Ishikawa (cell line): ENCODE measurements around the gene NCOA4.

Experiments used
- CEBPB ChIP-seq: IDR thresholded peaks from 2 replicates; pipeline ENCODE4 v1.6.1; 2012
- CREB1 ChIP-seq: IDR thresholded peaks from 2 replicates; pipeline ENCODE4 v1.6.1; 2012; ENCODE audit warnings: low read depth
- EGR1 ChIP-seq: IDR thresholded peaks from 2 replicates; pipeline ENCODE4 v1.6.1; 2012
- EP300 ChIP-seq: IDR thresholded peaks from 2 replicates; pipeline ENCODE4 v1.6.1; 2012; ENCODE audit warnings: borderline replicate concordance
- FOXM1 ChIP-seq: IDR thresholded peaks from 2 replicates; pipeline ENCODE4 v1.6.1; 2012; ENCODE audit warnings: low read depth, borderline replicate concordance
- NFIC ChIP-seq: IDR thresholded peaks from 2 replicates; pipeline ENCODE4 v1.6.1; 2012
- RAD21 ChIP-seq: IDR thresholded peaks from 2 replicates; pipeline ENCODE4 v1.6.1; 2012; ENCODE audit warnings: low read depth
- REST ChIP-seq: IDR thresholded peaks from 2 replicates; pipeline ENCODE4 v1.6.1; 2012; ENCODE audit warnings: low read depth, mild to moderate bottlenecking
- TAF1 ChIP-seq: IDR thresholded peaks from 2 replicates; pipeline ENCODE4 v1.6.1; 2012; ENCODE audit warnings: low read depth, mild to moderate bottlenecking
- TCF12 ChIP-seq: IDR thresholded peaks from 2 replicates; pipeline ENCODE4 v1.6.1; 2012; ENCODE audit warnings: low read depth
- TEAD4 ChIP-seq: IDR thresholded peaks from 2 replicates; pipeline ENCODE4 v1.6.1; 2012
- YY1 ChIP-seq: IDR thresholded peaks from 2 replicates; pipeline ENCODE4 v1.6.1; 2012; ENCODE audit warnings: low read depth
- ZBTB7A ChIP-seq: IDR thresholded peaks from 2 replicates; pipeline ENCODE4 v1.6.1; 2012; ENCODE audit warnings: low read depth
- TF ChIP-seq, protein P1 (sequence below): IDR thresholded peaks from 2 replicates; pipeline ENCODE4 v1.6.1; 2012
- TF ChIP-seq, protein P2 (sequence below): IDR thresholded peaks from 2 replicates; pipeline ENCODE4 v1.6.1; 2012

Gene NCOA4

DNA sequence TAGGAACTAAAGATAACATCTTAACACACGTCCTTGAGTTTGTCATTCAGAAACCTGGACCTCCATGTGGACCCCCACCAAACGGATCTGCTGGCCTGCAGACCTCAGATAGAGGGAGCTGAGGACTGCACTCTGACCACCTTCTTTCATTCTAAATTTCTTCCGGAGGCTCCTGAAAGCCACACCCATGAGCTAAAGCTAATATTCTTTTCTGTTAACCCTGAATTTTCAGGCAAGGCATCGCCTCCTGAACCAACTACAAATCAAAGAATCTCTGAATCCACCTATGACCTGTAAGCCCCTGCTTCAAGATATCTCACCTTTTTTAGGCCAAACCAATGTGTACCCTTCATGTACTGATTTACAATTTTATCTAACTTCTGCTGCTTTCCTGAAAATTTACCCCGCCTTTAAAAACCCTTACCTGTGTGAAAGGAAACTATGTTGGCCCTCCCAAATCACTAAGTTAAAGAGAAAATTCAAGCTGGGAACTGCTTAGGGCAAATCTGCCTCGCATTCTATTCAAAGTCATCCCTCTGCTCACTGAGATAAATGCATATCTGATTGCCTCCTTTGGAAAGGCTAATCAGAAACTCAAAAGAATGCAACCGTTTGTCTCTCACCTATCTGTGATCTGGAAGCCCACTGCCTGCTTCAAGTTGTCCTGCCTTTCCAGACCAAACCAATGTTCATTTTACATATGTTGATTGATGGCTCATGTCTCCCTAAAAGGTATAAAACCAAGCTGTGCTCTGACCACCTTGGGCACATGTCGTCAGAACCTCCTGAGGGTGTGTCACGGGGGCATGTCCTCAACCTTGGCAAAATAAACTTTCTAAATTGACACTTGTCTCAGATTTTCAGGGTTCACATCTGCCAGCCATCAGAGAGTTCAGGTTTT, 23.4 kb upstream of the NCOA4 start:
- TF ChIP-seq TEAD4 (no peak), NFIC (no peak), FOXM1 (no peak), EGR1 (no peak), YY1 (no peak), CEBPB (no peak), ZBTB7A (no peak), TAF1 (no peak), EP300 (no peak), CREB1 (no peak), REST (no peak)
- TF ChIP-seq, protein P1, sequence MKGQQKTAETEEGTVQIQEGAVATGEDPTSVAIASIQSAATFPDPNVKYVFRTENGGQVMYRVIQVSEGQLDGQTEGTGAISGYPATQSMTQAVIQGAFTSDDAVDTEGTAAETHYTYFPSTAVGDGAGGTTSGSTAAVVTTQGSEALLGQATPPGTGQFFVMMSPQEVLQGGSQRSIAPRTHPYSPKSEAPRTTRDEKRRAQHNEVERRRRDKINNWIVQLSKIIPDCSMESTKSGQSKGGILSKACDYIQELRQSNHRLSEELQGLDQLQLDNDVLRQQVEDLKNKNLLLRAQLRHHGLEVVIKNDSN = no peak
- TF ChIP-seq, protein P2, sequence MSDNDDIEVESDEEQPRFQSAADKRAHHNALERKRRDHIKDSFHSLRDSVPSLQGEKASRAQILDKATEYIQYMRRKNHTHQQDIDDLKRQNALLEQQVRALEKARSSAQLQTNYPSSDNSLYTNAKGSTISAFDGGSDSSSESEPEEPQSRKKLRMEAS = no peak

GRCh38 chr10:46052791-46053375, 22.5 kb upstream of the NCOA4 start:
- TF ChIP-seq EGR1 = no peak
- no peak for TF ChIP-seq REST
- no peak for TF ChIP-seq TEAD4
- no peak for TF ChIP-seq CEBPB
- TF ChIP-seq NFIC = no peak
- TF ChIP-seq ZBTB7A = no peak
- no peak for TF ChIP-seq TAF1
- no peak for TF ChIP-seq YY1
- TF ChIP-seq, protein P1 = no peak
- TF ChIP-seq FOXM1 = no peak
- TF ChIP-seq RAD21 = no peak
- no peak for TF ChIP-seq EP300
- TF ChIP-seq TCF12 = no peak
- TF ChIP-seq, protein P2 = no peak
- no peak for TF ChIP-seq CREB1

- TF ChIP-seq TAF1 = no peak
- TF ChIP-seq TEAD4 = no peak
- TF ChIP-seq FOXM1 = no peak
- TF ChIP-seq, protein P2 = no peak
- no peak for TF ChIP-seq YY1
- TF ChIP-seq TCF12 = no peak
- TF ChIP-seq CREB1 = no peak
- no peak for TF ChIP-seq ZBTB7A
- TF ChIP-seq NFIC = no peak
- no peak for TF ChIP-seq CEBPB
- no peak for TF ChIP-seq RAD21
These were observed 21.8 kb upstream of the NCOA4 start for GRCh38 chr10:46052057-46052790.

DNA sequence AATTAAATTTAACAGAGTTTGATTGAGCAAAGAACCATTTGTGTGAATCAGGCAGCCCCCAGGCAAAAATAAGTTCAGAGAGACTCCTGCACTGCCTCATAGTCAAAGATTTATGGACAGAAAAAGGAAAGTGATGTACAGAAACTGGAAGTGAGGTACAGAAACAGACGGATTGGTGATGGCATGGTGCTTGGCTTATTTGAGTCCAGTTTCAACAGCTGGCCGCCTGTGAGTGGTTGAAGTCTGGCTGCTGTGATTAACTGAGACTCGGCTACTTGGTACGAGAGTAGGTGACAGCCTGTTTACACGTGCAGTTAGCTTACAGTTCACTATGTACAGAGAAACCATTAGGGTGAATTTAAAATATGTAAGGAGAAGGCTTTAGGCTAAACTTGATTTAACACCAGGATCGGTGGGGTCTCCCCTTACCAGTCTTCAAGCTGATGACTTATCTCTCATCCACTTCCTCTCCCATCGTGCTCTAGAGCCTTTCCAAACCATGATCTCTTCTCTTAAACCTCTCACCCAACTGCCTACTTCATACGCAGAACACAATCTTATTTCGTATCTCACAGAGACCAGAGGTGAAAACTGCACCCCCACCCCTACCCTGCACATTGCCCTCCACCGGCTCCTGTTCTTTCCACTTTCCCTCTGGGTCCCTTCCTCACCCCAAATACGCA, 20.7 kb upstream of the NCOA4 start:
- TF ChIP-seq TAF1 (no peak), TEAD4 (no peak), EGR1 (no peak), REST (no peak), EP300 (no peak), CREB1 (no peak), FOXM1 (no peak), TCF12 (no peak), YY1 (no peak), NFIC (no peak), ZBTB7A (no peak), CEBPB (no peak), RAD21 (no peak)
- TF ChIP-seq, protein P2 = no peak
- TF ChIP-seq, protein P1 = no peak
